Esophagus muscularis mucosa (tissue), 4 donors: ENCODE measurements around the gene LRP2BP.

Source experiments
- CTCF ChIP-seq, 3 experiments: fragments of 200-600 bp in 2 of 3; fragments of 450-650 bp in 1 of 3; sonication (generic) in 2 of 3; IDR thresholded peaks; one replicate each; pipeline ENCODE4 v1.5.1; 2017 to 2019; ENCODE audit warnings: antibody characterized with exemption in 3 of 3, mild to moderate bottlenecking in 2 of 3, moderate library complexity in 1 of 3
- EP300 ChIP-seq: sonication (generic); formaldehyde crosslinking; IDR thresholded peaks from one replicate; pipeline ENCODE4 v1.6.1; 2017; ENCODE audit warnings: antibody characterized with exemption
- POLR2A ChIP-seq: fragments of 450-650 bp; IDR thresholded peaks from one replicate; pipeline ENCODE4 v1.6.1; 2017; ENCODE audit warnings: antibody characterized with exemption, moderate library complexity, mild to moderate bottlenecking, low read depth
- POLR2AphosphoS5 ChIP-seq, 2 donors: sonication (generic); formaldehyde crosslinking; IDR thresholded peaks; one replicate each; pipeline ENCODE4 v1.6.1; 2017; ENCODE audit warnings: antibody characterized with exemption in 2 of 2

- TF ChIP-seq EP300 (no peak), POLR2AphosphoS5 (IDR thresholded peaks at IDR 0.05) (no peak), CTCF (IDR thresholded peaks at IDR 0.05) (no peak), POLR2A (no peak)
Observed at GRCh38 chr4:185435466-185435865, 39.7 kb upstream of the LRP2BP start.
